ENCODE results near the gene MYO5B. TPM values are rescaled to one million over a fixed set of nuclear protein-coding genes. Genes with fewer than 3 reads are reported as not detected.

The MYO5B gene
- total RNA-seq, 4 donors from 2014 or later: 0.05 to 0.60 (median 0.35) TPM

DNA sequence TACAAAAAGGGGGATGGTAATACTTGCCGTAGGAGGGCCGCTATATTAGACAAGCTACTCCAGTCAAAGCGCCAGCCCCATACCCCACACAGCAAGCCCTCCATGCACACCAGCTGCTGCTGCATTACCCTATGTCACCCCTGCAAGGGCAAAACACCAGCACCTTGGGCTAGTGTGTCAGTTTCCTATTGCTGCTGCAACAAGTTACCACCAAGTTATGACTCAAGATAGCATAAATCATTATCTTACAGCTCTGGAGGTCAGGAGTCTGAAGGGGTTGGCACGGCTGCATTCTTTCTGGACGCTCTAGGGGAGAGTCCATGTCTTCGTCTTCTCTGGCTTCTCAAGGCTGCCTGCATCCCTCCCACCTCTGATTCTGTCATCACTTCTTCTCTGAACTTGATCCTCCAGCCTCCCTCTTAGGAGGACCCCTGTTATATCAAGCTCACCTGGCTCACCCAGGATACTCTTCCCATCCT is 293.0 kb downstream of the MYO5B start:
- TF ChIP-seq, protein P1, sequence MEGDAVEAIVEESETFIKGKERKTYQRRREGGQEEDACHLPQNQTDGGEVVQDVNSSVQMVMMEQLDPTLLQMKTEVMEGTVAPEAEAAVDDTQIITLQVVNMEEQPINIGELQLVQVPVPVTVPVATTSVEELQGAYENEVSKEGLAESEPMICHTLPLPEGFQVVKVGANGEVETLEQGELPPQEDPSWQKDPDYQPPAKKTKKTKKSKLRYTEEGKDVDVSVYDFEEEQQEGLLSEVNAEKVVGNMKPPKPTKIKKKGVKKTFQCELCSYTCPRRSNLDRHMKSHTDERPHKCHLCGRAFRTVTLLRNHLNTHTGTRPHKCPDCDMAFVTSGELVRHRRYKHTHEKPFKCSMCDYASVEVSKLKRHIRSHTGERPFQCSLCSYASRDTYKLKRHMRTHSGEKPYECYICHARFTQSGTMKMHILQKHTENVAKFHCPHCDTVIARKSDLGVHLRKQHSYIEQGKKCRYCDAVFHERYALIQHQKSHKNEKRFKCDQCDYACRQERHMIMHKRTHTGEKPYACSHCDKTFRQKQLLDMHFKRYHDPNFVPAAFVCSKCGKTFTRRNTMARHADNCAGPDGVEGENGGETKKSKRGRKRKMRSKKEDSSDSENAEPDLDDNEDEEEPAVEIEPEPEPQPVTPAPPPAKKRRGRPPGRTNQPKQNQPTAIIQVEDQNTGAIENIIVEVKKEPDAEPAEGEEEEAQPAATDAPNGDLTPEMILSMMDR (IDR thresholded peaks at IDR 0.05 in 4 of 5, conservative IDR thresholded peaks at IDR 0.05 in 1 of 5): no peak
- TF ChIP-seq POLR2A (IDR thresholded peaks at IDR 0.05): no peak
- ATAC-seq (no peak), DNase-seq (no peak)
- intact Hi-C loops (cut with DNase I; ENCODE audit: low total_unique reads): no loop called here
- no peaks in the 10 kb centered on the region for H3K36me3 ChIP-seq
- H3K4me1 ChIP-seq: no peaks in the 10 kb centered on the region
- H3K27me3 ChIP-seq: no peaks in the 10 kb centered on the region
- H3K4me3 ChIP-seq: no peak overlapping the region
- in situ Hi-C loops (cut with MboI; ENCODE audit: low sequenced_read_pairs in 4 of 4): no loop called here
- H3K27ac ChIP-seq: no peak overlapping the region
- no peaks in the 10 kb centered on the region for H3K9me3 ChIP-seq

DNA sequence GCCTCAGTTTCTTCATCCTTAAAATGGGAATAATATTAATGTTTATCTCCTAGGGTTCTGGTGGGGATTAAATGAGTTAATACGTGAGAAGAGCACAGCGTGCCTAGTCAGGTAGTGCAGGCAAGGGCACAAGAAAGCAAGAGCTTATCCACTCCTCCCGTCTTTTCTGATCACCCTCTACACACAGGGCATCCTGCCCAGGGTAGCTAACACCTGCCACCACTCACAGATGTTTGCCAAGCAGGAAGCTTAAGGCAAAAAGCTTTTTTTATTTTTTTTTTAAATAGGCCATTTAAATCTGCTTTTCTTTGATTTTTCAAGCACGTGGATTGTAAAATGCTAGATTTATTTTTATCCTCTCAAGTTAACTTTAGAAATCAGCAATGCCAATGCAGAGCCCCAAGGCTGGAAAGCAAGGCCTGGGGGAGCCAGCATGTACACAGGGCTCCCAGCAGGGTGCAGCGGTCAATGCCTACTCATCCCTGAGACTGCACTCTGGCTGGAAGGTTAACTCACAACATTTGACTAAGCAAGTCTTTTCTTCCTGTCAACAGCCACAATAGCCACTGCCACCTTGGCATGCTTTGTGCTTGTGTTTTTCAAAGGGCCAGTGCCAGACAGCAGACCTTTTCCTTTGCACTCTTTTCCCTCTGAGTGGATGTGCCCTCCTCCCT is 295.2 kb downstream of the MYO5B start:
- no peaks in the 10 kb centered on the region for H3K4me1 ChIP-seq
- intact Hi-C loops (cut with DNase I; ENCODE audit: low total_unique reads) (no loop called here), in situ Hi-C loops (cut with MboI; ENCODE audit: low sequenced_read_pairs in 4 of 4) (no loop called here)
- DNase-seq (no peak), ATAC-seq (no peak)
- TF ChIP-seq, protein P1 (IDR thresholded peaks at IDR 0.05 in 4 of 5, conservative IDR thresholded peaks at IDR 0.05 in 1 of 5): no peak
- no peak for TF ChIP-seq POLR2A (IDR thresholded peaks at IDR 0.05)
- H3K36me3 ChIP-seq: no peaks in the 10 kb centered on the region
- H3K27ac ChIP-seq: no peak overlapping the region
- no peaks in the 10 kb centered on the region for H3K27me3 ChIP-seq
- no peak overlapping the region for H3K4me3 ChIP-seq
- no peaks in the 10 kb centered on the region for H3K9me3 ChIP-seq

DNA sequence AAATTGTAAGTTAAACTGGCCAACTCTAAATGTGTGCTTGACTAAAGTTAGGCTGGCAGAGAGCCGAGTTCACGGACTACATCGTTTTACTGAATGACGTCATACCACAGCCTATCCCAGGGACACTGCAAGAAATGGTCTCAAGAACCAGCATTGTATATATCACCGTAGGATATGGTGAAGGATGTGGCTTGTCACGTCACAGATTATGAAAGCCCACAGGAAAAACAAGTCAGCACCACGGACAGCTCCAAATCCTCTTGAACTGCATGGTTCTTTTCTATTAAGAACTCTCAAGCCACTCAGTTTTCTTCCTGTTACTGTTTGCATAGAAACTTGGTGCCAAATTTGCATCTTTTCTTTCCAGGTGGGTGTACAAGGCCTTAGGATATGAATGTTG is 296.5 kb downstream of the MYO5B start:
- no peaks in the 10 kb centered on the region for H3K4me1 ChIP-seq
- intact Hi-C loops (cut with DNase I; ENCODE audit: low total_unique reads): no loop called here
- no peak overlapping the region for H3K27ac ChIP-seq
- DNase-seq (no peak), ATAC-seq (peak in 1 of 2 donors; percentile 36)
- no peaks in the 10 kb centered on the region for H3K9me3 ChIP-seq
- no peak overlapping the region for H3K4me3 ChIP-seq
- in situ Hi-C loops (cut with MboI; ENCODE audit: low sequenced_read_pairs in 4 of 4): no loop called here
- no peaks in the 10 kb centered on the region for H3K27me3 ChIP-seq
- no peaks in the 10 kb centered on the region for H3K36me3 ChIP-seq
- TF ChIP-seq, protein P1 (IDR thresholded peaks at IDR 0.05 in 4 of 5, conservative IDR thresholded peaks at IDR 0.05 in 1 of 5): no peak
- no peak for TF ChIP-seq POLR2A (IDR thresholded peaks at IDR 0.05)

DNA sequence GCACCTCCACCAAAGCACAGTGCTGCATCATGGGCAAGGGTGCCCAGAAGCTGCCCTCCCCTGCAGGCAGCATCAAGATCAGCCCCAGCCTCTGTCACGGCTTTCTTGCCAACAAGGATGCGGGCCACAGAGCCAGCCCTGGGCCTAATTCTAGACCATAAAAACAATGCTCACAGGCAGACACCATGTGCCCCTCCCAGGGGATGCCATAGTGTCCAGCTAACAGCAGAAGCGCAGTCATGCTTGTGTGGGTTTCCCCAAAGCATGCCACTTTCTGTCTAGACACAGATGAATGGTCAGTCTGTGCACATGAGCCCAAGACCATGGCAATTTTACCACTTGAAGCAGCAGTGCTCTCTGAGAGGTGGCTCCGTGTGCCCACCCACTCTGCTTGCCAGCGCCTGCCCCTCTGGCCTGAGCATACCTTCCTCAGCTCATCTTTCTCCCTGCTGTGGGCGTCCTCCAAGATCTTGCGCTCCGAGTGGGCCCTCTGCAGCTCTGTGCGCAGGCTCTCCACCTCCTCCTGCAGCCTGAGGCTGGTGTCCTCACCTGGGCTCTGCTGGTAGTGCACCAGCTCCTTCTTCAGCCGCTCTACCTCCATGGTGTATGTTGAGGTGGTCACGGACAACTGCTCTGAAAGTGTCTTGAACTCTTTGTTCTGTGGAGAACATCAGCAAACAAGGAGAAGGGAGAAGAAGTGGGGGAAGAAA is 300.3 kb downstream of the MYO5B start:
- ATAC-seq (no peak), DNase-seq (no peak)
- in situ Hi-C loops (cut with MboI; ENCODE audit: low sequenced_read_pairs in 4 of 4) (no loop called here), intact Hi-C loops (cut with DNase I; ENCODE audit: low total_unique reads) (no loop called here)
- no peaks in the 10 kb centered on the region for H3K36me3 ChIP-seq
- no peak overlapping the region for H3K27ac ChIP-seq
- no peaks in the 10 kb centered on the region for H3K27me3 ChIP-seq
- TF ChIP-seq POLR2A (IDR thresholded peaks at IDR 0.05): no peak
- TF ChIP-seq, protein P1 (IDR thresholded peaks at IDR 0.05 in 4 of 5, conservative IDR thresholded peaks at IDR 0.05 in 1 of 5): no peak
- H3K4me1 ChIP-seq: no peaks in the 10 kb centered on the region
- no peak overlapping the region for H3K4me3 ChIP-seq
- H3K9me3 ChIP-seq: no peaks in the 10 kb centered on the region
